Left kidney (tissue), 2 donors: Measurements from ENCODE around the gene PRPF8. TPM values are rescaled to one million over a fixed set of nuclear protein-coding genes. Genes with fewer than 3 reads are reported as not detected.

Experiments used
- DNase-seq: peaks from one replicate; pipeline ENCODE4 v3.0.0-alpha.2; 2013
- polyA plus RNA-seq: library from polyadenylated mRNA; unstranded; fragments of 120-200 nt; gene quantifications from one replicate; pipeline ENCODE4 v1.2.1, GENCODE V29; 2013; ENCODE audit not compliant: insufficient read length

Gene PRPF8
- polyA plus RNA-seq, 1 donor = 360 TPM

- no peak for DNase-seq
Measured at GRCh38 chr17:1645207-1646171, 39.2 kb downstream of the PRPF8 start, which contains the start of gene SCARF1. Gene SCARF1 (minus strand): TSS chr17:1645732. CDS start chr17:1645697, 35 bp downstream.

DNA sequence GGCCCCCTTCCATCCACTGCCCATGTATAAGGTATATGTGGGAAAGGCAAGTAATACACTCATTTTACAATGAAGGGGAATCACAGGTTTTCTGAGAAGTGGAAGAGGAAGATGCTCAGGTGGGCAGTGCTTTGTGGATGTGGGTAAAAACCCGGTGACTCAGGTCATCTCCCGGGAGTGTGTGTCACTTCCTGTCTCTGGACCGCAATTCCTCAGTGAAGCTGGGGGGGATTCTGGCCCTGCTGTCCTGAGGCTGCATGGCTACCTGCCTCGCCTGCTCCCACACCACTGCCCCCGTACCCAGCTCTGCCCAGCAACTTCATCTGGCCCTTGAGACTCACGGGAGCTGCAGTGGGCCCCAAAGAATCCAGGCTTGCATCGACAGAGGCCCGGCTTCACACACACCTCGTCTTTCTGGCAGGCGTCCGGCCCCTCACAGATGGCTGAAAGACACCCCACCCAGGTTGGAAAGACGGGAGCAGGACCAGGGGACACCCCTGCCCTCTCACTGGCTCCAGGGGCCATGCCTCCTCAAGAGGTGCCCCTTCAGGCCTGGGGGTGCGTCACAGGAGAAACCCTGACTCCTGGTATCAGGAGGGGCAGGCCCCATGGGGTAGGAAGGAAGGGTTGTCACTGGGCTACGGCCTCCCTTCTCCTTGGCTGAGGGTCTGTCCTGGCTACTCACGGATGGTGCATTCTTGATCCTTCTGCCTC lies 40.0 kb downstream of the PRPF8 start:
- no peak for DNase-seq

DNA sequence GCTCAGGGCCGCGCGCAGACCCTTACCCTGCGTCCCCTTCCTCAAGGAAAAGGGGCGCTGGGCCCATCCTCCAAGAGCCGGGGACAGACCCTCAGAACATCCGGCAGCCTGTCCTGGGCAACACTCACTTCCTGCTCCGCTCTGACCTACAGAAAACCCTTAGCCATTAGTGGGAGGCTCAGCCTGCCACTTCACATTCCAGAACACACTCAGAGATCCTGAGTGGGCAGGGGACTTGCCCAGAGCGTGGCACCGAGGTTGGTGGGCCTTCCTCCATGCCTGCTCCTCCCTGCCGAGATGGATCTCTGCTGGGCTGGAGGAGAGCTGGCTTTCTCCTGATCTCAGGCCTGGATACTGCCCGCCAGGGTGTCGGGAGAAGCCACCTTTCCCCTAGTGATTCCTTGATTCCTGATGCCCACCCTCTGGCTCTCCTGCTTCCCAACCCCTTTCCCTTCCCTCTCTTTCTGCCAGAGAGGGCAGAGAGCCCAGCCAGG lies 40.6 kb downstream of the PRPF8 start:
- no peak for DNase-seq

DNA sequence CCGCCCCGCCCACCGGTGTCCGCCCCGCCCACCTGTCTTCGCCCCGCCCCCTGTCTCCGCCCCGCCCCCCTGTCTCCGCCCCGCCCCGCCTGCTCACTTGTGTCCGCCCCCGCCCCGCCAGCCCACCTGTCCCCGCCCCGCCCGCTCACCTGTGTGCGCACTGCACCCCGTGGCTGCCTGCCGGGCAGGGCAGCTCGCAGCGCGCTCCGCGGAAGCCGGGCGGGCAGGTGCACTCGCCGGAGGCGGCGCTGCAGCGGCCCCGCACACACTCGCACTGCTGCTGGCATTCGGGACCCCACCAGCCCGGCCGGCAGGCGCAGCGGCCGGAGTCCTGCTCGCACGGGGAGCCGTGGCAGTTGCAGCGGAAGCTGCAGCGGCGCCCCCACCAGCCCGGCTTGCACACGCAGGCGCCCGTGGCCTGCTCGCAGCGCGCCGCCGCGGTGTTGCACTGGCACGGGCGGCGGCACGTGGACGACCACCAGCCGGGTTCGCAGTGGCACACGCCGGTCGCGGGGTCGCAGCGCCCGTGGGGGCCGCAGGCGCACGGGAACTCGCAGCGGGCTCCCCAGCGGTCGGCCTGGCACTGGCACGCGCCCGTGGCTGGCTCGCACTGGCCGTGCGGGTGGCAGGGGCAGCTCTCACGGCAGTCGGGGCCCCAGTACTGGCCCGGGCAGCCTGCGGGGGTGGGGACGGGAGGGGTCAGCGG lies 41.2 kb downstream of the PRPF8 start:
- peak; percentile 27 for DNase-seq

DNA sequence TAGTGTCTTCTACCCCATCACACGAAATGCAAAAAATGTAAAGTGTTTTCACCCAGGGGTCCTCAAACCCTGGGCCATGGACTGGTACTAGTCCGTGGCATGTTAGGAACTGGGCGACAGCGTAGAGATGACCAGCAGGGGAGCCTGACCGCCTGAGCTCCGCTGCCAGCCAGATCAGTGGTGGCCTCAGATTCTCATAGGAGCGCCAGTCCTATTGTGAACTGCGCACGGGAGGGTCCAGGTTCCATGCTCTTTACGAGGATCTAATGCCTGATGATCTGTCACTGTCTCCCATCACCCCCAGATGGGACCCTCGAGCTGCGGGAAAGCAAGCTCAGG lies 43.6 kb downstream of the PRPF8 start:
- DNase-seq = no peak

GRCh38 chr17:1640329-1641064 lies 44.2 kb downstream of the PRPF8 start:
- DNase-seq = no peak

DNA sequence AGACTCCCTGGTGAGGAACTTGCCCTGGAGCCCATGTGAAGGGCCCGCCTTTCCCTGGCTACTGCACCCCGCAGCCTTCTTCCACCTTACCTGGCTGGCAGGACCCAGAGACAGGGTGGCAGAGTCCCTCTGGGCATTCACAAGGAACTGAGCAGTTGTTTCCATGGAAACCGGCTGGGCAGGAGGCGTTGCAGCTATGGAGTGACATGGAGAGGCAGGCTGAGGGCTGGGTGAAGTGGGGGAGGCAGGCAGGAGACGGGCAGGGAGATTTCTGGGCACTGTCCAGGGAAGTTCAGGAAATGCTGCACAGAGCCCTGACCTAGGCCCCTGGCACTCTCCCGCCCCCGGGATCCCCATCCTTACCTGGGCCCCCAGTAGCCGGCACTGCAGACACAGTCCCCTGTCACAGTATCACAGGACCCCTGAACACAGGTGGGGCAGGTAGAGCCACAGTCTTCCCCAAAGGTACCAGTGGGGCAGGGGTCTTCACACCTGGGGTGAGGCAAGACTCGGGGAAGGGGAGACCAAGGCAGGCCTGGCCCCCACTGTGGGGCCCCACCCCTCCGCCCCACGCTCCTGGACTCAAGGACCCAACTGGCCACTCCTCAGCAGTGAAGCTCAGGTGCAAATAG lies 45.0 kb downstream of the PRPF8 start:
- peak; percentile 48 for DNase-seq

- DNase-seq = no peak
Measured at GRCh38 chr17:1638624-1639300, 45.9 kb downstream of the PRPF8 start.

- DNase-seq = peak; percentile 41
Measured at GRCh38 chr17:1638171-1638590, 46.5 kb downstream of the PRPF8 start.

GRCh38 chr17:1636732-1637285 lies 47.9 kb downstream of the PRPF8 start:
- no peak for DNase-seq

GRCh38 chr17:1635675-1636465 lies 48.8 kb downstream of the PRPF8 start:
- DNase-seq = no peak

GRCh38 chr17:1634841-1635650 lies 49.6 kb downstream of the PRPF8 start:
- DNase-seq = no peak

- no peak for DNase-seq
Measured at GRCh38 chr17:1630662-1631061, 54.0 kb downstream of the PRPF8 start.

GRCh38 chr17:1629504-1630310 lies 55.0 kb downstream of the PRPF8 start:
- DNase-seq = no peak

GRCh38 chr17:1628856-1629503 lies 55.7 kb downstream of the PRPF8 start:
- DNase-seq = peak; percentile 95

DNA sequence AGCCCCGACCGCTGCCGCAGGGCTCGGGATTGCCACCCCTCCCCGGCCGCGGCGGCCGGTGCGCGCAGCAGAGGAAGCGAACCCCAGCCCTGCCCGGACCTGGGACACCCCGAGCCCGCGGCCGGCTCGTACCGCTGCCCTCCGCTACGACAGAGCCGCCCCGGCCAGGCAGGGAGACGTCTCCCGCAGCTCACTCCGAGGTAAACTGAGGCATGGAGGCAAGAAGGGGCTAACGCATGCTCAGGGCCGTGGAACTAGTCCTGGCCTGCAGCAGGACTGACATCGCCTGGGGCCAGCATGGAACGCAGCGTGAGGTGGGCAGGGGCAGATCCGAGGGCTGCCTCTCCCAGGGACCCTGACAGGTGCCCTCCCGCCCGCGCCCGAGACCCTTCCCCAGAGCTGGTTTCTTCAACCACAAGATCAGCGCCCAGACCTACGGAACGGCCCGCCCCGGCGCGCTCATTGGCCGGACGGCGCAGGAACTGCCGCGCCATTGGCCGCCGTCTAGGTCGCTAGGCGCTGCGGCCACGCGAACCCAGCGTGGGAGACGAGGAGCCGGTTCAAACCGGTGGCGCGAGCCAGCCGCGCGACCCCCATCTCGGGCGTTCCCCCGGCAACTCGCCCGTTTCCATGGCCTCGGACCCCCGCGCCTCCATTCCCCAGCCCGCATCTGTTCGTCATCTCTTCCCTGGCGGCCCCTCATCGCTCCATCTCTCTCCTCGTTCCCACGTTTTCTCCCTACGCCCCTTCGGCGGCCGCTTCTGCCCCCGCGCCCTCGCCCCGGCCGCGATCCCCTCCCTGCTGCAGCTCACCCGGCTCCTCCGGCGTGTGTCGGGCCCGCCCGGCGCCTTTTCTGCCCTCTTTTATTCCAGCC lies 56.4 kb downstream of the PRPF8 start, which contains the start of gene SLC43A2:
Gene SLC43A2 (minus strand): TSS at position 853 of the 874 bp plus-strand sequence. CDS start 960 bp downstream, outside the sequence.
- peak; percentile 89 for DNase-seq
